Ovary (tissue), 9 donors: Measurements from ENCODE around the gene TMEFF1. TPM values are rescaled to one million over a fixed set of nuclear protein-coding genes. Genes with fewer than 3 reads are reported as not detected.

Experiments
- DNase-seq, 5 donors: peaks; one replicate each; pipeline ENCODE4 v3.0.0-alpha.2; 2019 to 2020
- H3K27ac ChIP-seq, 2 donors: fragments of 200-600 bp; one replicate each; pipeline versions ENCODE4 v1.5.1 to v1.8.0; 2019 to 2022
- H3K27me3 ChIP-seq: fragments of 200-600 bp; one replicate; pipeline ENCODE4 v1.8.0; 2022
- H3K36me3 ChIP-seq: fragments of 200-600 bp; sonication (generic); one replicate; pipeline ENCODE4 v1.5.1; 2019
- H3K4me1 ChIP-seq: one replicate; pipeline ENCODE4 v1.8.1; 2013; ENCODE audit warnings: mild to moderate bottlenecking, moderate library complexity; ENCODE audit not compliant: insufficient read depth
- H3K4me3 ChIP-seq: fragments of 200-600 bp; sonication (generic); one replicate; pipeline ENCODE4 v1.5.1; 2017
- H3K9me3 ChIP-seq, 2 donors: fragments of 200-600 bp in 1 of 2; sonication (generic) in 1 of 2; one replicate each; pipeline versions ENCODE4 v1.5.1 to v1.8.1; 2013 to 2019; ENCODE audit warnings: mild to moderate bottlenecking in 1 of 2, moderate library complexity in 1 of 2
- EP300 ChIP-seq: sonication (generic); formaldehyde crosslinking; IDR thresholded peaks from one replicate; pipeline ENCODE4 v1.6.1; 2017; ENCODE audit warnings: antibody characterized with exemption
- POLR2A ChIP-seq: fragments of 450-650 bp; IDR thresholded peaks from one replicate; pipeline ENCODE4 v1.6.1; 2017; ENCODE audit warnings: antibody characterized with exemption, mild to moderate bottlenecking, moderate library complexity
- WGBS, 3 donors: extraction: QIAGEN DNeasy Blood & Tissue Kit in 1 of 3; methylation state at CpG; one replicate each; pipeline versions ENCODE4 v1.1.5 to v1.1.7; 2013 to 2017; 5-methylcytosine and 5-hydroxymethylcytosine counted together
- intact Hi-C, 4 donors: fragments of 100-400 bp; cut with DNase I; formaldehyde crosslinking; loops; one replicate each; pipeline versions ENCODE4 v1.11.0 to v1.15.1; 2022 to 2023
- polyA plus RNA-seq, 2 donors: library from polyadenylated mRNA; stranded (reverse); fragments of 200-250 nt in 1 of 2; fragments of 350-450 nt in 1 of 2; fragmentation: Illumina TruSeq in 1 of 2; extraction: RNeasy Lipid Tissue Mini Kit (QIAGEN cat#74804) in 1 of 2; gene quantifications; one replicate each; pipeline ENCODE4 v1.2.3, GENCODE V29; 2013 to 2014
- total RNA-seq, 7 donors: library from RNA; depleted of rRNA in 2 of 7; stranded (reverse); fragments of >200 nt in 2 of 7; fragmentation: NEBNext Ultra II Directional in 3 of 7; extraction: Animal tissue kit (Norgen Biotek cat#: 25700) in 3 of 7; gene quantifications; one replicate each; pipeline versions ENCODE4 v1.1.0 to v1.2.4, GENCODE V29; 2016 to 2023
- TF ChIP-seq, protein P1 (sequence below), 3 donors: fragments of 450-650 bp in 2 of 3; fragments of 200-600 bp in 1 of 3; IDR thresholded peaks; one replicate each; pipeline versions ENCODE4 v1.5.1 to v1.8.0; 2016 to 2022; ENCODE audit warnings: antibody characterized with exemption in 3 of 3, mild to moderate bottlenecking in 1 of 3
- donor health status: DM: no; HTN: no; CAD: no; lungs with moderate emphysema.
- donor health status: DM: no; HTN: no; CAD: no.
- donor health status: Bipolar disorder and iron deficiency.
- donor health status: DM: yes; HTN: yes; CAD: no.
- donor health status: DM: no; HTN: no; CAD: no.
- donor health status: DM: yes; HTN: yes; CAD: no.

Gene TMEFF1
- total and polyA plus RNA-seq, 9 donors: 0.10 to 1.2 (median 0.76) TPM; not detected in 2

DNA sequence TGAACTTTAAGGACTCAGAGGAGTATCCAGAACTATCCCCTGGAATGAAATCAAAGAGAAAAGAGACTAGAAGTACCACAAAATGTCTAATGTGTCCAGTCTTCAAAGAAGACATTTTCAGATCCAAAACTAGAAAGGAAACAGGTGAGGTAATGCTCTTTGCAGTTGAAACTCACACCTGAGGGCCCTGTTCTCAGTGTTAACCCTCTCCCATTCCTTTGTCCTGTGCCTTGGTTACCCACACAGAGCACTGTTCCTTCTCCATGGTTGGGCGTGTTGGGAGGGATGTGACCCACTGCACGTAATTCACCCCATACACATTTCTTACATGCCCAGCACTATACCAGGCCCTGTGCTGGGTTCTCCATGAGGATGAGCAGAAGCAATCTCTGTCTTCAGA is 24.7 kb upstream of the TMEFF1 start:
- intact Hi-C loops: no loop called here
- 92 to 100% (median 98%) methylated on average over 2 of the region's 2 CpGs for WGBS, 3 donors
- H3K27ac ChIP-seq: no peak overlapping the region
- H3K4me3 ChIP-seq: no peak overlapping the region
- H3K9me3 ChIP-seq: no peaks in the 10 kb centered on the region
- H3K4me1 ChIP-seq: no peaks in the 10 kb centered on the region
- no peaks in the 10 kb centered on the region for H3K27me3 ChIP-seq
- DNase-seq: no peak
- TF ChIP-seq, protein P1, sequence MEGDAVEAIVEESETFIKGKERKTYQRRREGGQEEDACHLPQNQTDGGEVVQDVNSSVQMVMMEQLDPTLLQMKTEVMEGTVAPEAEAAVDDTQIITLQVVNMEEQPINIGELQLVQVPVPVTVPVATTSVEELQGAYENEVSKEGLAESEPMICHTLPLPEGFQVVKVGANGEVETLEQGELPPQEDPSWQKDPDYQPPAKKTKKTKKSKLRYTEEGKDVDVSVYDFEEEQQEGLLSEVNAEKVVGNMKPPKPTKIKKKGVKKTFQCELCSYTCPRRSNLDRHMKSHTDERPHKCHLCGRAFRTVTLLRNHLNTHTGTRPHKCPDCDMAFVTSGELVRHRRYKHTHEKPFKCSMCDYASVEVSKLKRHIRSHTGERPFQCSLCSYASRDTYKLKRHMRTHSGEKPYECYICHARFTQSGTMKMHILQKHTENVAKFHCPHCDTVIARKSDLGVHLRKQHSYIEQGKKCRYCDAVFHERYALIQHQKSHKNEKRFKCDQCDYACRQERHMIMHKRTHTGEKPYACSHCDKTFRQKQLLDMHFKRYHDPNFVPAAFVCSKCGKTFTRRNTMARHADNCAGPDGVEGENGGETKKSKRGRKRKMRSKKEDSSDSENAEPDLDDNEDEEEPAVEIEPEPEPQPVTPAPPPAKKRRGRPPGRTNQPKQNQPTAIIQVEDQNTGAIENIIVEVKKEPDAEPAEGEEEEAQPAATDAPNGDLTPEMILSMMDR (IDR thresholded peaks at IDR 0.05): no peak
- TF ChIP-seq POLR2A (no peak), EP300 (no peak)
- H3K36me3 ChIP-seq: no peaks in the 10 kb centered on the region

- Histone ChIP-seq H3K4me1 (no peaks in the 10 kb centered on the region), H3K9me3 (no peaks in the 10 kb centered on the region), H3K27me3 (no peaks in the 10 kb centered on the region), H3K27ac (no peak overlapping the region), H3K36me3 (no peaks in the 10 kb centered on the region), H3K4me3 (no peak overlapping the region)
- intact Hi-C loops: no loop called here
- TF ChIP-seq POLR2A (no peak), EP300 (no peak)
- TF ChIP-seq, protein P1 (IDR thresholded peaks at IDR 0.05): no peak
- WGBS, 3 donors: 95 to 98% (median 98%) methylated on average over 2 of the region's 2 CpGs
- DNase-seq: no peak
Observed at GRCh38 chr9:100449420-100449819, 23.5 kb upstream of the TMEFF1 start.

DNA sequence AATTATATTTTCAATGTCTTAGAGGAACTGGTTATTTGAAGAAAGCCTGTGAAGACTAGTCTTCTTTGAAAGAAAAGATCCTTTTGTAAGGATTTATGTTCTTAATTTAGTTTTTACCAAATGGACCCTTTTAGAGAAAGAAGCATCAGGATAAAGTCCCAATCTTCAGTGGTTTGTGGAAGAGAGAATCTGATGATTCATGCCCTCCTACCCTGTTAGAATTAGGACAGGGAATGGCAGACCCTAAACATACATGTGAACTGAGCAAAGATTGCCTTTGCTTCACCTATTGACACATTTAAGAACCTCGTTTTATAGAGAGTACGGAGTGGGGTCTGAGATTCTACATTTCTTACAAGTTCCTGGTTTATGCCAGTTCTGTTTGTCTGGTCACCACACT is 20.1 kb upstream of the TMEFF1 start:
- Histone ChIP-seq H3K27ac (no peak overlapping the region), H3K4me3 (no peak overlapping the region), H3K4me1 (no peaks in the 10 kb centered on the region), H3K9me3 (no peaks in the 10 kb centered on the region), H3K27me3 (no peaks in the 10 kb centered on the region), H3K36me3 (no peaks in the 10 kb centered on the region)
- WGBS, 3 donors: 96 to 100% (median 99%) methylated on average over 2 of the region's 2 CpGs
- TF ChIP-seq, protein P1 (IDR thresholded peaks at IDR 0.05): no peak
- no peak for TF ChIP-seq POLR2A
- TF ChIP-seq EP300: no peak
- DNase-seq: no peak
- intact Hi-C loops: no loop called here

GRCh38 chr9:100455470-100455869 is 17.5 kb upstream of the TMEFF1 start:
- no peak for DNase-seq
- H3K4me1 ChIP-seq: no peaks in the 10 kb centered on the region
- TF ChIP-seq, protein P1 (IDR thresholded peaks at IDR 0.05): no peak
- no peak for TF ChIP-seq EP300
- no peak overlapping the region for H3K4me3 ChIP-seq
- intact Hi-C loops: loop anchor here in 1 of 4 donors (5.0 kb wide), 1 partner anchor 1608 kb away; no protein-coding TSS in a partner anchor
- H3K9me3 ChIP-seq: no peaks in the 10 kb centered on the region
- no peaks in the 10 kb centered on the region for H3K36me3 ChIP-seq
- H3K27ac ChIP-seq: no peak overlapping the region
- no peaks in the 10 kb centered on the region for H3K27me3 ChIP-seq

DNA sequence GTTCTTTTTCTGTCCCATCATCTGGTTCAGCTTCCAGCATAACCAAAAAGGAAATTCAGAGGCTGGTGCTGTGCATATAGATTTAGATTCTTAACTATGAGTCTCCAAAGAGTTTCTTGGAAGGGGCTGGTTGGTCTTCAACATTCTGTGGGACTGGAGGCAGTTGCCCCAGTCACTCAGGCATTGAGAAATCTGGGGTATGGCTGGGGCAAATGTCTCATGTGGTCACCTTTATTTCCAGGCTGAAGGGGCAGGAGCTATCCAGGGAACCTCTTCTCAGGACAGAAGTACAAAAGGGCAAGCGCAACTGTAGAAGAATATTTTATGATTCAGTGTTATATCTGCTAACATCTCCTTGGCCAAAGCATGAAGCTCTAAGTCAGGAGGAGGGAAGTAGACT is 15.4 kb upstream of the TMEFF1 start:
- no peak for TF ChIP-seq EP300
- TF ChIP-seq POLR2A: no peak
- TF ChIP-seq, protein P1 (IDR thresholded peaks at IDR 0.05): no peak
- Histone ChIP-seq H3K36me3 (no peaks in the 10 kb centered on the region), H3K4me3 (no peak overlapping the region), H3K9me3 (no peaks in the 10 kb centered on the region), H3K27ac (no peak overlapping the region), H3K4me1 (no peaks in the 10 kb centered on the region), H3K27me3 (no peaks in the 10 kb centered on the region)
- WGBS, 3 donors: 96 to 100% (median 98%) methylated on average over 1 of the region's 1 CpG
- intact Hi-C loops: loop anchor here in 2 of 4 donors (2.0 to 5.0 kb wide), 2 partner anchors 25 to 1610 kb away; no protein-coding TSS in a partner anchor
- DNase-seq: no peak
